IMR-90 (cell line): ENCODE data around the gene CACNA2D3. TPM values are rescaled to one million over a fixed set of nuclear protein-coding genes. Genes with fewer than 3 reads are reported as not detected.

ENCODE experiments used
- ATAC-seq: fragments of 200-7000 bp; cut with Tn5 transposase; 2 replicates; pipeline ENCODE4 v1.9.1; 2020; ENCODE audit warnings: low read depth, mild to moderate bottlenecking, moderate library complexity
- BruUV-seq: library from RNA; stranded (reverse); fragments of 400-500 nt; replicated peaks from 2 replicates; lab custom pipeline; 2021; lab: Mats Ljungman, UMichigan
- CTCF ChIA-PET: fragments of 300-600 bp; formaldehyde crosslinking; extraction: SDS; loops from one replicate; lab custom pipeline; 2021; ENCODE audit warnings: antibody characterized with exemption; lab: Yijun Ruan, JAX
- POLR2A ChIA-PET: fragments of 300-600 bp; sonication (Branson Sonifier 250); formaldehyde crosslinking; loops from one replicate; lab custom pipeline; 2022; ENCODE audit warnings: antibody characterized with exemption; ENCODE audit not compliant: unreplicated experiment; lab: Charles Lee
- DNase-seq: peaks from one replicate; pipeline ENCODE4 v3.0.0; 2013
- H2AFZ ChIP-seq: replicated peaks from 2 replicates; pipeline ENCODE3; 2013; ENCODE audit warnings: low read length, mild to moderate bottlenecking; ENCODE audit not compliant: poor library complexity
- H2AK5ac ChIP-seq: 2 replicates; pipeline ENCODE4 v1.6.1; 2013; ENCODE audit warnings: low read depth, low read length, inconsistent platforms
- H2AK9ac ChIP-seq: replicated peaks from 2 replicates; pipeline ENCODE3; 2013; ENCODE audit warnings: mild to moderate bottlenecking, low read depth, low read length, moderate library complexity; ENCODE audit not compliant: poor library complexity
- H2BK120ac ChIP-seq: 2 replicates; pipeline ENCODE4 v1.6.1; 2013; ENCODE audit warnings: low read depth, low read length, inconsistent platforms
- H2BK15ac ChIP-seq: 3 replicates; pipeline ENCODE4 v1.6.1; 2013; ENCODE audit warnings: low read depth, low read length, inconsistent platforms
- H2BK20ac ChIP-seq: 2 replicates; pipeline ENCODE4 v1.6.1; 2013; ENCODE audit warnings: low read depth, mild to moderate bottlenecking, inconsistent platforms, low read length, moderate library complexity
- H2BK5ac ChIP-seq: 2 replicates; pipeline ENCODE4 v1.6.1; 2013; ENCODE audit warnings: mild to moderate bottlenecking, low read depth, low read length, inconsistent platforms; ENCODE audit not compliant: poor library complexity, severe bottlenecking
- H3K14ac ChIP-seq: replicated peaks from 2 replicates; pipeline ENCODE4 v1.6.1; 2013; ENCODE audit warnings: low read depth, low read length, inconsistent platforms
- H3K18ac ChIP-seq: 2 replicates; pipeline ENCODE4 v1.6.1; 2013; ENCODE audit warnings: low read depth, low read length, control low read depth
- H3K23ac ChIP-seq: 2 replicates; pipeline ENCODE4 v1.6.1; 2013; ENCODE audit warnings: low read depth, low read length, inconsistent platforms
- H3K27ac ChIP-seq: 2 replicates; pipeline ENCODE4 v1.5.1; 2013; ENCODE audit warnings: mild to moderate bottlenecking, control low read depth, low read length; ENCODE audit not compliant: insufficient read depth
- H3K27me3 ChIP-seq: 2 replicates; pipeline ENCODE4 v1.6.1; 2013; ENCODE audit warnings: low read length; ENCODE audit not compliant: control insufficient read depth, insufficient read depth
- H3K36me3 ChIP-seq: 2 replicates; pipeline ENCODE4 v1.6.1; 2013; ENCODE audit warnings: low read length, mixed read lengths; ENCODE audit not compliant: control insufficient read depth, insufficient read depth
- H3K4ac ChIP-seq: 2 replicates; pipeline ENCODE4 v1.6.1; 2013; ENCODE audit warnings: low read depth, low read length, inconsistent platforms
- H3K4me1 ChIP-seq: 2 replicates; pipeline ENCODE4 v1.6.1; 2013; ENCODE audit warnings: low read length, mixed read lengths; ENCODE audit not compliant: control insufficient read depth, insufficient read depth
- H3K4me2 ChIP-seq: 2 replicates; pipeline ENCODE4 v1.6.1; 2013; ENCODE audit warnings: low read depth, mild to moderate bottlenecking, control low read depth, low read length, moderate library complexity
- H3K4me3 ChIP-seq: 2 replicates; pipeline ENCODE4 v1.5.1; 2013; ENCODE audit warnings: low read depth, mild to moderate bottlenecking, control low read depth, low read length, moderate library complexity; ENCODE audit not compliant: insufficient read depth
- H3K56ac ChIP-seq: 2 replicates; pipeline ENCODE4 v1.6.1; 2013; ENCODE audit warnings: low read length, inconsistent platforms; ENCODE audit not compliant: insufficient read depth; ENCODE audit errors: extremely low read depth
- H3K79me1 ChIP-seq, 2 experiments: 2 replicates each; pipeline ENCODE4 v1.6.1; 2013; ENCODE audit warnings: low read length in 2 of 2, inconsistent platforms in 1 of 2, low read depth in 1 of 2
- H3K9ac ChIP-seq: 2 replicates; pipeline ENCODE4 v1.6.1; 2013; ENCODE audit warnings: low read depth, low read length, control low read depth
- H3K9me1 ChIP-seq: 2 replicates; pipeline ENCODE4 v1.6.1; 2013; ENCODE audit warnings: low read length, inconsistent platforms; ENCODE audit not compliant: insufficient read depth
- H3K9me3 ChIP-seq: 2 replicates; pipeline ENCODE4 v1.6.1; 2013; ENCODE audit warnings: low read length; ENCODE audit not compliant: control insufficient read depth, insufficient read depth
- H4K20me1 ChIP-seq: 2 replicates; pipeline ENCODE4 v1.6.1; 2013; ENCODE audit warnings: low read length, inconsistent platforms; ENCODE audit not compliant: insufficient read depth
- H4K5ac ChIP-seq: 2 replicates; pipeline ENCODE4 v1.6.1; 2013; ENCODE audit warnings: mild to moderate bottlenecking, low read depth, low read length, control low read depth
- H4K8ac ChIP-seq, 2 experiments: 2 replicates each; pipeline ENCODE4 v1.6.1; 2013; ENCODE audit warnings: low read depth in 2 of 2, low read length in 2 of 2, control low read depth in 1 of 2, inconsistent platforms in 1 of 2
- H4K91ac ChIP-seq: 2 replicates; pipeline ENCODE4 v1.6.1; 2013; ENCODE audit warnings: low read depth, low read length, inconsistent platforms; ENCODE audit not compliant: insufficient read depth
- BHLHE40 ChIP-seq: fragments of 150-350 bp; IDR thresholded peaks from 2 replicates; pipeline ENCODE4 v1.6.1; 2016; ENCODE audit warnings: mild to moderate bottlenecking, low read depth, low read length
- WGBS, 2 experiments: methylation state at CpG; one replicate each; pipeline versions ENCODE4 v1.1.5 to v1.1.7; 2013; ENCODE audit warnings: missing lambda C conversion rate in 2 of 2; ENCODE audit not compliant: insufficient read length in 1 of 2; ENCODE audit errors: extremely low coverage in 2 of 2; 5-methylcytosine and 5-hydroxymethylcytosine counted together
- dilution Hi-C: fragments of 300-500 bp; cut with HindIII; formaldehyde crosslinking; loops from one replicate; pipeline ENCODE4 v1.14.3; 2018; ENCODE audit warnings: low sequenced_read_pairs; ENCODE audit not compliant: unreplicated experiment
- in situ Hi-C: fragments of 300-500 bp; cut with MboI; formaldehyde crosslinking; loops from 3 replicates; pipeline ENCODE4 v1.14.3; 2019; ENCODE audit warnings: low sequenced_read_pairs, inconsistent platforms, mixed read lengths
- intact Hi-C: fragments of 100-400 bp; cut with micrococcal nuclease; formaldehyde crosslinking; loops from 2 replicates; pipeline ENCODE4 v1.10.0; 2022
- polyA plus RNA-seq, 3 experiments: library from polyadenylated mRNA; depleted of rRNA; stranded (reverse); fragments of >200 nt; gene quantifications; 2 replicates each; pipeline ENCODE4 v1.2.3, GENCODE V29; 2012; ENCODE audit warnings: low replicate concordance in 1 of 3
- total RNA-seq: library from RNA; depleted of rRNA; stranded (reverse); fragments of >200 nt; gene quantifications from 2 replicates; pipeline ENCODE4 v1.2.3, GENCODE V29; 2012

The CACNA2D3 gene
- total and polyA plus RNA-seq, 2 of the 4 experiments (the other 2 are of a cell fraction): 0.36 to 0.41 TPM

GRCh38 chr3:54177816-54178215 lies 55.5 kb downstream of the CACNA2D3 start:
- no peak overlapping the region for H3K4me3 ChIP-seq
- no peak overlapping the region for H4K8ac ChIP-seq
- no peak overlapping the region for H3K14ac ChIP-seq
- H3K9me3 ChIP-seq: peaks cover 23% of the 10 kb centered on the region
- H3K18ac ChIP-seq: no peak overlapping the region
- CTCF ChIA-PET: no interaction called here
- in situ Hi-C loops: no loop called here
- H2BK5ac ChIP-seq: no peak overlapping the region
- ATAC-seq (no peak), DNase-seq (no peak)
- no peak overlapping the region for H2AFZ ChIP-seq
- no peak for TF ChIP-seq BHLHE40
- no peak overlapping the region for H4K91ac ChIP-seq
- no peak overlapping the region for H2AK9ac ChIP-seq
- BruUV-seq: no TSS peak
- no peaks in the 10 kb centered on the region for H3K79me1 ChIP-seq
- H3K4me2 ChIP-seq: no peak overlapping the region
- H2BK15ac ChIP-seq: no peak overlapping the region
- no peak overlapping the region for H3K9ac ChIP-seq
- H3K4me1 ChIP-seq: no peaks in the 10 kb centered on the region
- dilution Hi-C loops: no loop called here
- POLR2A ChIA-PET: no interaction called here
- no peak overlapping the region for H2BK120ac ChIP-seq
- H3K27ac ChIP-seq: no peak overlapping the region
- no peak overlapping the region for H2AK5ac ChIP-seq
- H4K20me1 ChIP-seq: no peaks in the 10 kb centered on the region
- no peaks in the 10 kb centered on the region for H3K27me3 ChIP-seq
- no peaks in the 10 kb centered on the region for H3K9me1 ChIP-seq
- no peak overlapping the region for H3K56ac ChIP-seq
- H3K4ac ChIP-seq: no peak overlapping the region
- no CpG with 5 or more reads among the region's 3 CpGs for WGBS, 2 experiments
- intact Hi-C loops: no loop called here
- H4K5ac ChIP-seq: no peak overlapping the region
- H2BK20ac ChIP-seq: no peak overlapping the region
- no peaks in the 10 kb centered on the region for H3K36me3 ChIP-seq
- no peak overlapping the region for H3K23ac ChIP-seq
